ENCODE measurements around the gene KBTBD12. TPM values are rescaled to one million over a fixed set of nuclear protein-coding genes. Genes with fewer than 3 reads are reported as not detected.
"Not testable (repeated sequence)": the region's sequence is repeated elsewhere in the genome, so short reads cannot be mapped to it uniquely, and the experiment has no call there.

The KBTBD12 gene
- polyA plus RNA-seq, 3 donors: 0.91 to 1.9 (median 1.7) TPM

DNA sequence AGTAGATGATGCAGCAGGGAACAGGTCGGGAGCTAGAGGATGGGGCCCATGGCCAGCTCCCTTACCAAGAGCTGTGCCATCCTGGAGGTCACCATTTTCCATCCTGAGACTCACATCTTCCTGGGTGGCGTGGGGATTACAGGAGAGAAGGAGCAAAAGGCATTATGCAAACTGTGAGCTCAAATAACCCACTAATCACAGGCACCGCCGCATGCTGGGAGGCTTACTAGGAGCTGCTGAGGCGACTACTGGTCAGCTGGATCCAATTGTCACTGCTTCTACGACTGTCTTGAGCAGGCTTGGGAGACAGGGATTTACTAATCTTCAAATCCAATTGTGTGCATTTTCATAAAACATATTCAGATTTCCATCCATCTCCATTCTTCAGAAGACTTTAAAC lies 12.5 kb upstream of the KBTBD12 start:
- DNase-seq (ENCODE audit: low read depth in 3 of 3, low spot score in 2 of 3): no peak

DNA sequence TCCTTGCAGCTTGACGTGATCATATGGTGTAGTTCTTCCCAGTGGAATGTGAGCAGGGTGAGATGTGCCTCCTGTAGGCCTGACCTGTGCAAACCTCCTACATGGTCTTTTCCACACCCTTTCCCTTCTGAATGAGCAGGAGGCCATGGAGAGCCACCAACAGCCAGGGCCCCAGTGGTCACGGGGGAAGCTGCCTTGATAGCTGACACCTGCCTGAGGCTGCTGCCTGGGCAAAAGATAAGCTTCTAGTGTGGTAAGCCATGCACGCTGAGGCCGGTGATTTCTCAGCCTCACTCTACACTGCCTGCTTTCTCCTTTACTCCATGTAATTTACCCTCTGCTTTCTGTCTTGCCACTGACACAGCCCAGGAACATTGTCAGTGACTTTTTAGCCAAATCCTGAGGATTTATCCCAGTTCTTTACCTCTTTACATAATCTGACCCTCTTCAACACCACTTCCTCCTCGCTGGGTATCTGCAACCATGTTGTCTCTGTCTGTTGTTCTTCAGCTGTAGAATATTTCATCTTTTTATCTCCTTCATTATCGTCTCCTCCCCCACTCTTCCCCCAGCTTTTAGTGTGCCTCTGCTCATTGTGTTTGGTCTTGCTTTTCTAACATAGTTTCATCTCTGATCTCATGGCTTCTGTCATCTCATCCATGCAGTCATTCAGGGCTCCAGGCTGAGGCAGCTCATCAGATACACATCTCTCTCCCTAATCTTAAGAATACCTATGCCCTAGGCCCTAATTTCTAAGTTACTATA lies 11.2 kb upstream of the KBTBD12 start:
- no peak for DNase-seq (ENCODE audit: low read depth in 3 of 3, low spot score in 2 of 3)

DNA sequence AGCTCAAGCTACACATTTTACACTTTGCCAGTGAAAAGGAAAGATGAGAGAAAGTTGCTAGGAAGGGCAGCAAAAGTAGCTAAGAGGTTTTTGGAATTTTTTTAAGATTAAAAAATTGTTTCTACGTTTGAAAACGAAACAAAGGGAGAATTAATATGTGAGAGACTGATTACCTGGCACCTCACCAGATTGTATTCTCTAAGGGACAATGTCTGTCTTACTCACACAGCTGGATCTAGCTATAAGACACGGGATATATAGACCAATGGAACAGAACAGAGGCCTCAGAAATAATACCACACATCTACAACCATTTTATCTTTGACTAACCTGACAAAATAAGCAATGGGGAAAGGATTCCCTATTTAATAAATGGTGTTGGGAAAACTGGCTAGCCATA lies 9.5 kb upstream of the KBTBD12 start:
- DNase-seq (ENCODE audit: low read depth in 3 of 3, low spot score in 2 of 3): no peak

DNA sequence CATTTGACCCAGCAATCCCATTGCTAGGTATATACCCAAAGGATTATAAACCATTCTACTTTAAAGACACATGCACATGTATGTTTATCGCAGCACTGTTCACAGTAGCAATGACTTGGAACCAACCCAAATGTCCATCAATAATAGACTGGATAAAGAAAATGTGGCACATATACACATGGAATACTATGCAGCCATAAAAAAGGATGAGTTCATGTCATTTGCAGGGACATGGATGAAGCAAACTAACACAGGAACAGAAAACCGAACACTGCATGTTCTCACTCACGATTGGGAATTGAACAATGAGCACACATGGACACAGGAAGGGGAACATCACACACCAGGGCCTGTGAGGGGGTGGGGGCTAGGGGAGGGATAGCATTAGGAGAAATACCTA lies 8.4 kb upstream of the KBTBD12 start:
- not testable (repeated sequence) for DNase-seq (ENCODE audit: low read depth in 3 of 3, low spot score in 2 of 3)

DNA sequence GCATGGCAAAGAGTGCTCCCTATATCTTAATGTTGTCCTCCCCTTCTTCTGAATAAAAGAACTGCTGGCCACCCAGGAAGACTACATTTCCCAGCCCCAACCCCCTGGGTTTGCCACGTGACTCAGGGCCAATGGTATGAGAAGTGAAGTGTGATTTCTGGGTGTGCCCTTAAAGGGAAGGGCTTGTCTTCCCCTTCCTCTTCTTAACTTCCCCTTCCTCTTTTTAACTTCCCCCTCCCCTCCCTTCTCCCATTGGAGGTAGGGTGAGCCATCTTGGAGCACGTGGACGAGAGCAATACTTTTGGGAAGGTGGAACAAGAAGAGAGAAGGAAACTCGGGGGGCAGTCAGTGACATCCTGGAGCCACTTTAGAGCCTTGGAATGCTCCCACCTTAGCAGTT lies 6.8 kb upstream of the KBTBD12 start:
- no peak for DNase-seq (ENCODE audit: low read depth in 3 of 3, low spot score in 2 of 3)

DNA sequence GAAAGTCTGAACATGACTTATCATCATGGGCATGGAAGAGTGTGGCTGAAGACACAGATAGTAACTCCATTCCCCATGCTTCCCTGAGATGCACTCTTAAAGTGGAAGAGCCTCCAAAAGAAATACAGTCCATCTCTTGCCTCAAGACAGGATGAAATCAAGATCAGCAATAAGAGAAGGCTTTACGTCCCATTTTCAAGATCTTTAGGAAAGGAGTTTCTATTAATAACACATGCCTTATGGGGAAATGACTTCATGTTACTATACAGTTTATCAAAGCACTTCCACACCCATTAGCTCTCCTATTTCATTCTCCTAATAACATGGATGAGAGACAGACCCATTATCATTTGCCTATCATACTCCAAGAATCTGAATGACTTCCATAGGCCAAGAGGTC lies 6.1 kb upstream of the KBTBD12 start:
- DNase-seq (ENCODE audit: low read depth in 3 of 3, low spot score in 2 of 3): no peak

DNA sequence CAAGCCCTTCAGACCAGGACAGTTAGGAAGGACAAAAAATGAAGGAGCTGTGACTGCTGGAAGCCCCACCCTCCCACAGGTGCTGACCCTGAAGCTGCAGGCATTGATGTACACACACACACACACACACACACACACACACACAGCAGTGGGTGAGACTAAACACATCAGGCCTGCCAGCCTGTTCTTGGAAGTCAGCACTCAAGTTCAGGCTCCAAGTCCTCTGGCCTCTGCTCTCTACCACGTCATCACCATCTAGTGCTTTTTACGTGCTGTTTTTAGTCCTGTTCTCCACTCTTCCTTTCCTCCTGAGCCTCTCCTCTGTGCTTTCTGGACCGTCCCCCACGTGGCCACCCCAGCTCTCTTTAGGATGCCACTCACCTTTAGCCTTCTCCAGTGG lies 5.4 kb upstream of the KBTBD12 start:
- no peak for DNase-seq (ENCODE audit: low read depth in 3 of 3, low spot score in 2 of 3)

DNA sequence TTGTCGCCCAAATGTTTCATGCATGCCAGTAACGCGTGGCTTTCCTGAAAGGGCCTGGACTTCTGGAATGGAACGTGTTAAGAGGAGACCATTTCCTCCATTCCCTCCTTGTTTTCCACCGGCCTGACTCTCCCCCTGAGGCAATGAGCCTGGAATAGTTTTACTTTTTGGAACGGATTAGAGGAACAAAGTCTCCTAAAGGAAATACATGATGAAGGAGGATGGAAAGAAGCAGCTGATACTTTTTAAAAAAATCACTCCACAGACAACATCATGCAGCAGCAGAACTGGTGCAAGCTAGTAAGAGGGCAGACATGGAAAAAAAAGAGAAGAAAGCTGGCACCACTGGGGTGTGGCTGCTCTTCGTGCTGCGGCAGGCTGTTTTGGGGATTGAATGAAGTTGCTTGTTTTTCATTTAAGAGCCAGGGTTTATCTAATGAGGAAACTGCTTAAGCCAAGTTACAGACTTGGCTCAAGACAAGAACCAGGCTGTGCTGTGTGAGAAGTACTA lies 3.6 kb upstream of the KBTBD12 start:
- no peak for DNase-seq (ENCODE audit: low read depth in 3 of 3, low spot score in 2 of 3)

DNA sequence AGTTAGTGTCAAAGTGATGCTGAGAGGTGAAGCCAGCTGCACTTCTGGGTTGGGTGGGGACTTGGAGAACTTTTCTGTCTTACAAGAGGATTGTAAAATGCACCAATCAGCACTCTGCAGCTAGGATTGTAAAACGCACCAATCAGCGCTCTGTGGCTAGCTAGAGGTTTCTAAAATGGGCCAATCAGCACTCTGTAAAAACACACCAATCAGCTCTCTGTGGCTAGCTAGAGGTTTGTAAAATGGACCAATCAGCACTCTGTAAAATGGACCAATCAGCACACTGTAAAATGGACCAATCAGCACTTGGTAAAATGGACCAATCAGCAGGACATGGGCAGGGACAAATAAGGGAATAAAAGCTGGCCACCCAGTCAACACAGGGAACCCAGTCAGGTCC lies 1.2 kb upstream of the KBTBD12 start:
- not testable (repeated sequence) for DNase-seq (ENCODE audit: low read depth in 3 of 3, low spot score in 2 of 3)

DNA sequence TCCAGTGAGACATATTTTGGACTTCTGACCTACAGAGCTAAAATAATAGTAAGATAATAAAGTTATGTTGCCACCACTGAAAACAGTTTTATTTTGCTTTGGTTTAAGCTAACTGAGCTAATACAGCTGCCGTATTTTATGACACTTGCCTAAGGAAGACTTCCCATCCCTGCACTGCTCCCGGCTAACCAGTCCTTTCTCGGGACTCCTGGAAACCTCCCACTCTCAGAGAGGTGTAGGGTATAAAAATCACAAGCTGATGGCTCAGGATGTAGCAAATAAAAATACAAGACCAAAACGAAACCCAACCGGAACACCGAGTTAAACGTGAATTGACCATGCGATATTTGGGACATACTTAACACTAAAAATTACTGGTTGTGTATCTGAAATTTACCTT lies 448 bp upstream of the KBTBD12 start:
- no peak for DNase-seq (ENCODE audit: low read depth in 3 of 3, low spot score in 2 of 3)

DNA sequence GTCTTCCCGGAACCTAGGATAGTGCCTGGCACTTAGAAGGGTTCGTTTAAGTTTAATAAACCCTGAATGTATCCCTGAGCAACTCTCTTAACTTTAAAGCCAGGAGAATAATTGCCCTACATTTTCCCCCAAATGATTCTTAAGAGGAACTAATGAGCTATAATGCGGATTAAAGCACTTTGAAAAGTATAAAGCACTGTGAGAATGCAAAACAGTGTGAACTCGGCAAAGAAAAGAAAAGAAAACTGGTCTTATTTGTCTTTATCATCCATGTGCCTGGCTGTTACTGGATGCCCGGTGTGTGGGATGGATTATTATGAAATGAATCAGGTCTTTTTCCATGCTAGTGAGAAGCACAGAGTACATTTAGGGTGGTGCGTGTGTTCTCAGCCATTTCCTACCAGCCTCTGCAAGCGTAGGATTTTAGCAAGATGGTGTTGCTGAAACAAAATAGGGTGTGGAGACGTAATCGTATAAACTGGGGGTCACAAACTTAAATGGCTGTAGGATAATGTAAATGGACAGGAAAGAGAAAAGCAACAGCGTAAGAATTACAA lies 983 bp downstream of the KBTBD12 start:
- DNase-seq (ENCODE audit: low read depth in 3 of 3, low spot score in 2 of 3): no peak

DNA sequence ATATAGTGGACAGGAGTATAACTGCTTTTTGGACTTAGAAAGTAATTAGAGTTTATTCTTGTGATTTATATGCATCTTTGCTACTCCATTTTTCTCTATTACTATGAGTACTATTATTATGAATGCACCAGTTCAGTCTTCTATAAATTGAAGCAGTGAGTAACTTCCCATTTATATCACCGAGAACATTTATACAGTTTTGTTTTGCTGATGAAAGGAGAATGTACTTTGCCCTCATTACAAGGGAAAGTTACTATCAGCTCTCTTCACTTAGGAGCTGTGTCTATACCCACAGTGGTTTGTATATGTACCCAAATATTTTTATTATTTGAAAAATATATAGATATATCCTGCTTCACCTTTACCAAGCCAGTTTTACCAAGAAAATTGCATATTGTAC lies 5.7 kb downstream of the KBTBD12 start:
- no peak for DNase-seq (ENCODE audit: low read depth in 3 of 3, low spot score in 2 of 3)

DNA sequence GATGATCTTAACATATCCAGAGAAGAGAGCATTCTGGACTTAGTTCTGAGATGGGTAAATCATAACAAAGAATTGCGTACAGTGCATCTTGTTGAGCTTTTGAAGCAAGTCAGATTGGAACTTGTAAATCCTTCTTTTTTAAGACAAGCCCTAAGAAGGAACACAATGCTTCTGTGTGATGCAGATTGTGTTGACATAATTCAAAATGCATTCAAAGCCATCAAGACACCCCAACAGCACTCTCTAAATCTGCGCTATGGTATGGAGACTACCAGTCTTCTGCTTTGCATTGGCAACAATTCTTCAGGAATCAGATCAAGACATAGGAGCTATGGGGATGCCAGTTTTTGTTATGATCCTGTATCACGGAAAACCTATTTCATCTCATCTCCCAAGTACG lies 8.6 kb downstream of the KBTBD12 start:
- DNase-seq (ENCODE audit: low read depth in 3 of 3, low spot score in 2 of 3): no peak

DNA sequence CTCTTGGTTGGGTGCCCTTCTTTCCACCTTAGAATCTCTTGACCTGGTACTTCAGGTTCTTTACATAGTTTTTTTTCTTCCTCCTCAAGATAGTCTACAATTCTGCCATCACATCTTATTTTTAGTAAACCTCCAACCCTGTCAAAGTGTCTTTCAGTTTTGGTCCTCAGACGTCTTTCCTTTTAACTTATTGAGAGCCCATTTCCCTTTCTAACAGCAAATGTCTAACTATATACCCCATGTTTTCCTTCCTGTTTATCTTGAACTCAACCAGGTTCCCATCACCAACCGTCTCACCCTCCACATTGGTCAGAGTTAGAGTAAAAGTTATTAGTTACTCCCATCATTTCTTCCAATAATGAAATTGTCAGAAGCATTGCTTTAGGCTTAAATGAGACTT lies 10.4 kb downstream of the KBTBD12 start:
- DNase-seq (ENCODE audit: low read depth in 3 of 3, low spot score in 2 of 3): no peak

DNA sequence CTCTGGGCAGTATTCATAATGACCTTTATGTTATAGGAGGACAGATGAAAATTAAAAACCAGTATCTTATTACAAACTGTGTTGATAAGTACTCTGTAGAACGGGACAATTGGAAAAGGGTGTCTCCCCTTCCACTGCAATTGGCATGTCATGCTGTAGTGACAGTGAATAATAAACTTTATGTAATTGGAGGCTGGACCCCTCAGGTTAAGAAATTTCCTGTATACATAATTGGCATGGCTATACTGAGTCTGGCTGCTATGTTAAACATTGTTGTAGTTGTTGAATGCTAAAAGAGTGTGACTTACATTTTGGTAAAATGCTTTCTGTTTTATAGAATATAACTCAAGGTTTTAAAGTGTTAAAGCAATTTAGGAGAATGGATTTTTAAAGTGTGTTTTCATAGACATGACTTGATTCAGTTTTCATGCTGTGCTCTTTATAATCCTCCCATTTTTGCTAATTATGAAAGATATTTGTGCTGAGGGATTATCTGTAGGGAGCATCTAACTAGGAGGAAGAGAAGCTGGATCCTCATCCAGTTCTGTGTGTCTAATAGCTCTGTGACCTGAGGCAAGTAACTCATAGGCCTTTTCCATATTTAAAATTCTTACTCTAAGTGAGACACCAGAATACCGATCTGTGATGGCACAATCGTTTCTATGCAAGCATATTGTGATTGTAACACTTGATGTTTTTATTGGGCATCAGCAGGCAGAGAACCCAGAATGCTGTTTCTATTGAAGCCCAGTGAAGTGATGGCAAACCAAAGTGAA lies 13.0 kb downstream of the KBTBD12 start:
- no peak for DNase-seq (ENCODE audit: low read depth in 3 of 3, low spot score in 2 of 3)

DNA sequence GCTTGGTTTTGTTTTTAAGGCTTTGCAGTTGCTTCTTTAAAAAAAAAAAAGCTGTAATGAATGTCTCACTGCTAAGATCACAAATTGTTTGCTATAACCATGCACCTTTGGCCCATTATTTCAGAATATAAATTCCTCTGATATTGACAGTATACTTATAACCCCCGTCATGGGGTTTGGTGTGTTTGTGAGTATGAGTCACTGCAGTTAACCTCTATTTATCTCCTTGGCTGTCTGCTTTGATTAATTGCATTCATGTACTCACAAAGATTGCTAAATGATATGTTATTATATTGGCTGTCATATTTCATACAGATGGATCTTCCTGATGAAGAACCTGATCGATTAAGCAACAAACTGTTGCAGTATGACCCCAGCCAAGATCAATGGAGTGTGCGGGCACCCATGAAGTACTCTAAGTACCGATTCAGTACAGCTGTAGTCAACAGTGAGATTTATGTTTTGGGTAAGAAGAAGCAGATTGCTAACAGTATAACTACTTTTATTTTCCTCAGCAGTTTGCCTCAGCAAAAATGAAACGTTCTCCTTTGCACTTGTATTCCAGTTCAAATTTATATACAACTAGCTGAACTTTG lies 14.9 kb downstream of the KBTBD12 start:
- DNase-seq (ENCODE audit: low read depth in 3 of 3, low spot score in 2 of 3): no peak

DNA sequence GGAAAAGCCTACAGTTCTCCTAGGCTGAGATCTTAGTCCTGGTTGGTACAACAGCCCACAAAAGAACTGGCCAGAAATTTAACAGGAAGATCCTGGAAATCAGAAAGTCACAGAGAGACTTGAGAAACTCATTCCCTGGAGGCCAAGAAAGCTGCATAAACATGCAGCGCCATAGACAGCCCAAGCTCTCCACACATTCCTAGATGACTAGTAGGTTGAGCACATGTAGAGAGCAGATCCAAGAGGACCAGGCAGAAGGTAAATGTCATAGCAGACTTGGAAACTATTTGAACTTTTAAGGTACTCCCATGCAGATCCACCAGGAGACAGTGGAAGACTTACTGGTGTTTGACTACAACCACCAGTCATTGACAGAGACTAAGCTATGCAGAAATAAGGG lies 18.4 kb downstream of the KBTBD12 start:
- no peak for DNase-seq (ENCODE audit: low read depth in 3 of 3, low spot score in 2 of 3)

DNA sequence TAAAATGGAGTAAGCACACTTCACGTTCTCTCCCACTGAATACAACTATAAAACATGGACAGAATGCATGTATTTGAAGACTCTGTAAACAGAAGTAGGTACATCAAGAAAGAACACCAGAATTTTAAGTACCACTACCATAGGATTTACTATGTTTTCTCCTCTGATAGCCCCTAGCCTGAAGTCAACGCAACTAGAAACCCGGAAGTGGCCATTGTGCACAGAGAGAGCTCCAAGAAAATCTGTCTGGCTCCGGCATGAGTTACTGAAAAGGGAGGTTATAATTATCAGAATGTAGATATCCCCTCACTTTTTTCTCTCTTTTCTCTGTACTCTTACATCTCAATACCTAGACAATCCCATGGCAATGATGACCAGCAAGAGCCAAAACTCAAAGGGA lies 23.8 kb downstream of the KBTBD12 start:
- no peak for DNase-seq (ENCODE audit: low read depth in 3 of 3, low spot score in 2 of 3)

DNA sequence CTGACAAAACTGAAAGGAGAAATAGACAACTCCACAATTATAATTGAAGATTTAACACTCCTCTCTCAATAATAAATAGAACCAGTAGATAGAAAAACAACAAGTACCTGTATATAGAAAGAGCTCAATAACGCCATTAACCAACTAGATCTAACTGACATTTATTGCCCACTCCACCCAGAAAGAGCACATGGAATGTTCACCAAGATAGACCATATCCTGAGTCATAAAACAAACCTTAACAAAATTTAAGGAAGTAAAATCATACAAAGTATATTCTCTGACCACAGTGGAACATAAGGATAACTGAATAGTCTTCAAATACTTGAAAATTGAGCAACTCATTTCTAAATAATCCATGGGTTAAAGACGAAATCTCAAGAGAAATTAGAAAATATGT lies 25.1 kb downstream of the KBTBD12 start:
- DNase-seq (ENCODE audit: low read depth in 3 of 3, low spot score in 2 of 3): no peak

DNA sequence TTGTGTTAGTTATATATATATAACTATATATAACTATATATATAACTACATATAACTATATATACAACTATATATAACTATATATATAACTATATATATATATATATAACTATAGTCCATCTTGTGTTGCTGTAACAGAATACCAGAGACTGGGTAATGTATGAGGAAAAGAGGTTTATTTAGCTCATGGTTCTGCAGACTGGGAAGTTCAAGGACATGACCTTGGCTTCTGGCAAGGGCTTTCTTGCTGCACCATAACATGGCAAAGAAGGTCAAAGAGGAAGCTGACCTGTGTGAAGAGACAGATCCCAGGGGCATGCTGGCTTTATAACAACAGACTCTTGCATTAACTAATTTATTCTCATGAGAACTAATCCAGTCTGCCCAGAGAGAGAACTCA lies 27.6 kb downstream of the KBTBD12 start:
- DNase-seq (ENCODE audit: low read depth in 3 of 3, low spot score in 2 of 3): no peak

DNA sequence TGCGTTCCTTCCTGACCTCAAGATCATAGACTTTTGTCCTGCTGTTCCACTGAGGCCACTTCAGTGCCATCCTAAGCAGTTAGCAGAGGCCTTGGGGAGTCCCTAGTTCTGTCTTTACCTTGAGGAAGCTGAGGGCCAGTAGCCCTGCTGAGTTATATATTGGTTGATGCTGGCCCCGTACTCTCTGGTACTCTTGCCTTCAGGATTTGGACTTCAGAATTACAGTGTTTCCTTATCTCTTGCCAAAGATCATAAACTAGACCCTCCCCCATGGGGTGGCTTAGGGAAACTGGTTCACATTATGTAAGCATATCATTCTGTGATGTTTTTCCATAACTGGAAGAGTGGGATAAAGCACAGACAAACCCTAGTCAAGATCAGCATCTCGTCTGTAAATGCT lies 33.2 kb downstream of the KBTBD12 start:
- no peak for DNase-seq (ENCODE audit: low read depth in 3 of 3, low spot score in 2 of 3)

Data from right renal cortex interstitium (tissue), 3 donors.